Measurements from ENCODE around the gene ART5. TPM values are rescaled to one million over a fixed set of nuclear protein-coding genes. Genes with fewer than 3 reads are reported as not detected.

ART5 gene
- total RNA-seq, 1 experiment from 2014 or later: not detected

GRCh38 chr11:3664032-3664630, 22.3 kb upstream of the ART5 start:
- H3K27ac ChIP-seq (ENCODE audit: low read depth, low read length, poor library complexity, severe bottlenecking): no peak overlapping the region
- no peaks in the 10 kb centered on the region for H3K9me3 ChIP-seq (ENCODE audit: low read depth, low read length, poor library complexity, severe bottlenecking)
- POLR2A ChIA-PET (ENCODE audit: low non-redundant PET): no interaction called here
- BruUV-seq (replicated peaks): no TSS peak
- CTCF ChIA-PET: no interaction called here
- TF ChIP-seq EZH2 (IDR thresholded peaks at IDR 0.05; ENCODE audit: borderline replicate concordance, low read depth, low read length, poor library complexity, severe bottlenecking) (no peak), CTCF (conservative IDR thresholded peaks at IDR 0.05; ENCODE audit: low read depth, low read length) (no peak)
- no peaks in the 10 kb centered on the region for H3K36me3 ChIP-seq (ENCODE audit: insufficient read depth, low read length, poor library complexity, severe bottlenecking)
- no peak for DNase-seq (ENCODE audit: low spot score)
- H3K4me3 ChIP-seq (ENCODE audit: low read depth, low read length, poor library complexity, severe bottlenecking): no peak overlapping the region
- H3K4me1 ChIP-seq (ENCODE audit: insufficient read depth, low read length, poor library complexity, severe bottlenecking): no peaks in the 10 kb centered on the region
- H3K27me3 ChIP-seq (replicated peaks; ENCODE audit: insufficient read depth, low read depth, low read length, poor library complexity): no peaks in the 10 kb centered on the region
- intact Hi-C loops (cut with micrococcal nuclease; ENCODE audit: unreplicated experiment): no loop called here

DNA sequence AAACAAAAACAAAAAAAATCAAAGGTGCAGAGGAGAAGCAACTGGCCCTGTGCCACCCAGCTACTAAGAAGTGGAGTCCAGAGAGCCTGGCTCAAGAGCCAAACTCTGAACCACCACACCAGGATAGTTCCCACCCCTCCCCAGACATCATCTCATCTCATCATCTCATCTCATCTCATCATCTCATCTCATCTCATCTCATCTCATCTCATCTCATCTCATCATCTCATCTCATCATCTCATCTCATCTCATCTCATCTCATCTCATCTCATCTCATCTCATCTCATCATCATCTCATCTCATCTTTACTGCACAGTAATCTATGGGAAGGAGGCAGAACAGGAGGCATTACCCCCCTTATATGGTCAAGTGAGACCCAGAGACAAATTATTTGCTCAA, 21.1 kb upstream of the ART5 start:
- CTCF ChIA-PET: no interaction called here
- BruUV-seq (replicated peaks): no TSS peak

GRCh38 chr11:3660960-3661359, 19.2 kb upstream of the ART5 start:
- Histone ChIP-seq H3K36me3 (ENCODE audit: insufficient read depth, low read length, poor library complexity, severe bottlenecking) (no peaks in the 10 kb centered on the region), H3K4me1 (ENCODE audit: insufficient read depth, low read length, poor library complexity, severe bottlenecking) (no peaks in the 10 kb centered on the region), H3K27me3 (replicated peaks; ENCODE audit: insufficient read depth, low read depth, low read length, poor library complexity) (no peaks in the 10 kb centered on the region), H3K27ac (ENCODE audit: low read depth, low read length, poor library complexity, severe bottlenecking) (no peak overlapping the region), H3K4me3 (ENCODE audit: low read depth, low read length, poor library complexity, severe bottlenecking) (no peak overlapping the region), H3K9me3 (ENCODE audit: low read depth, low read length, poor library complexity, severe bottlenecking) (no peaks in the 10 kb centered on the region)
- ChIA-PET CTCF (no interaction called here), POLR2A (ENCODE audit: low non-redundant PET) (no interaction called here)
- intact Hi-C loops (cut with micrococcal nuclease; ENCODE audit: unreplicated experiment): no loop called here
- BruUV-seq (replicated peaks): no TSS peak
- no peak for DNase-seq (ENCODE audit: low spot score)
- TF ChIP-seq CTCF (conservative IDR thresholded peaks at IDR 0.05; ENCODE audit: low read depth, low read length): no peak
- no peak for TF ChIP-seq EZH2 (IDR thresholded peaks at IDR 0.05; ENCODE audit: borderline replicate concordance, low read depth, low read length, poor library complexity, severe bottlenecking)

More for the DNA sequence above, 21.1 kb upstream of the ART5 start:
- no peak overlapping the region for H3K27ac ChIP-seq (ENCODE audit: low read depth, low read length, poor library complexity, severe bottlenecking)
- no peak for DNase-seq (ENCODE audit: low spot score)
- H3K9me3 ChIP-seq (ENCODE audit: low read depth, low read length, poor library complexity, severe bottlenecking): no peaks in the 10 kb centered on the region
- intact Hi-C loops (cut with micrococcal nuclease; ENCODE audit: unreplicated experiment): no loop called here
- H3K4me1 ChIP-seq (ENCODE audit: insufficient read depth, low read length, poor library complexity, severe bottlenecking): no peaks in the 10 kb centered on the region
- H3K27me3 ChIP-seq (replicated peaks; ENCODE audit: insufficient read depth, low read depth, low read length, poor library complexity): no peaks in the 10 kb centered on the region
- H3K36me3 ChIP-seq (ENCODE audit: insufficient read depth, low read length, poor library complexity, severe bottlenecking): no peaks in the 10 kb centered on the region
- TF ChIP-seq EZH2 (IDR thresholded peaks at IDR 0.05; ENCODE audit: borderline replicate concordance, low read depth, low read length, poor library complexity, severe bottlenecking): no peak
- TF ChIP-seq CTCF (conservative IDR thresholded peaks at IDR 0.05; ENCODE audit: low read depth, low read length): no peak
- no peak overlapping the region for H3K4me3 ChIP-seq (ENCODE audit: low read depth, low read length, poor library complexity, severe bottlenecking)
- POLR2A ChIA-PET (ENCODE audit: low non-redundant PET): no interaction called here

Measured in A673 (cell line).